Esophagus squamous epithelium (tissue), 5 donors: ENCODE results near the gene NDUFAF7. TPM values are rescaled to one million over a fixed set of nuclear protein-coding genes. Genes with fewer than 3 reads are reported as not detected.

ENCODE experiments used
- DNase-seq: peaks from one replicate; lab custom pipeline; 2025; lab: John Stamatoyannopoulos, UW
- H3K27ac ChIP-seq, 4 donors: fragments of 200-600 bp; sonication (generic); one replicate each; pipeline ENCODE4 v1.5.1; 2016 to 2019; ENCODE audit warnings: mild to moderate bottlenecking in 1 of 4
- H3K27me3 ChIP-seq, 4 donors: fragments of 200-600 bp; sonication (generic); 1 replicate in 3 of 4; 2 replicates in 1 of 4; pipeline versions ENCODE4 v1.5.1 to v1.6.0; 2017 to 2021; ENCODE audit warnings: antibody characterized with exemption in 1 of 4
- H3K36me3 ChIP-seq, 3 donors: fragments of 200-600 bp; sonication (generic); one replicate each; pipeline ENCODE4 v1.5.1; 2016 to 2019
- H3K4me1 ChIP-seq, 3 donors: fragments of 200-600 bp; sonication (generic); one replicate each; pipeline ENCODE4 v1.5.1; 2017 to 2019
- H3K4me3 ChIP-seq, 4 donors: fragments of 200-600 bp; sonication (generic); 1 replicate in 3 of 4; 2 replicates in 1 of 4; pipeline ENCODE4 v1.5.1; 2016 to 2019; ENCODE audit warnings: mild to moderate bottlenecking in 2 of 4, moderate library complexity in 1 of 4
- H3K9me3 ChIP-seq, 3 donors: fragments of 200-600 bp; sonication (generic); one replicate each; pipeline ENCODE4 v1.5.1; 2016 to 2019
- POLR2A ChIP-seq, 4 donors: fragments of 450-650 bp; IDR thresholded peaks; one replicate each; pipeline ENCODE4 v1.6.1; 2017; ENCODE audit warnings: antibody characterized with exemption in 4 of 4, mild to moderate bottlenecking in 4 of 4, moderate library complexity in 3 of 4
- WGBS, 2 donors: methylation state at CpG; one replicate each; pipeline ENCODE4 v1.1.5; 2018; 5-methylcytosine and 5-hydroxymethylcytosine counted together
- intact Hi-C: fragments of 100-400 bp; cut with DNase I; formaldehyde crosslinking; loops from one replicate; pipeline ENCODE4 v1.15.0; 2022
- total RNA-seq, 4 donors: library from RNA; depleted of rRNA; stranded (reverse); fragments of >200 nt; gene quantifications; one replicate each; pipeline ENCODE4 v1.1.0, GENCODE V29; 2016
- TF ChIP-seq, protein P1 (sequence below), 6 experiments: fragments of 450-650 bp in 4 of 6; fragments of 200-600 bp in 2 of 6; sonication (generic) in 2 of 6; IDR thresholded peaks; one replicate each; pipeline ENCODE4 v1.5.1; 2016 to 2019; ENCODE audit warnings: antibody characterized with exemption in 6 of 6, mild to moderate bottlenecking in 4 of 6, moderate library complexity in 4 of 6
- donor health status: DM: yes; HTN: yes; CAD: no.

NDUFAF7 gene
- total RNA-seq, 4 donors from 2014 or later: 8.3 to 12.6 (median 8.9) TPM

- 13 to 18% methylated on average over 12 to 16 of the region's 18 CpGs for WGBS, 2 donors
- Histone ChIP-seq H3K36me3 (peaks cover 8 to 31% (median 8%) of the 10 kb centered on the region in 3 donors), H3K9me3 (no peaks in the 10 kb centered on the region), H3K4me1 (peaks cover 9 to 40% (median 22%) of the 10 kb centered on the region in 3 donors), H3K27ac (peak overlapping the region; percentile 88 to 96 (median 95)), H3K27me3 (no peaks in the 10 kb centered on the region), H3K4me3 (peak overlapping the region; percentile 66 to 96 (median 86))
- DNase-seq: no peak
- intact Hi-C loops: no loop called here
- TF ChIP-seq, protein P1, sequence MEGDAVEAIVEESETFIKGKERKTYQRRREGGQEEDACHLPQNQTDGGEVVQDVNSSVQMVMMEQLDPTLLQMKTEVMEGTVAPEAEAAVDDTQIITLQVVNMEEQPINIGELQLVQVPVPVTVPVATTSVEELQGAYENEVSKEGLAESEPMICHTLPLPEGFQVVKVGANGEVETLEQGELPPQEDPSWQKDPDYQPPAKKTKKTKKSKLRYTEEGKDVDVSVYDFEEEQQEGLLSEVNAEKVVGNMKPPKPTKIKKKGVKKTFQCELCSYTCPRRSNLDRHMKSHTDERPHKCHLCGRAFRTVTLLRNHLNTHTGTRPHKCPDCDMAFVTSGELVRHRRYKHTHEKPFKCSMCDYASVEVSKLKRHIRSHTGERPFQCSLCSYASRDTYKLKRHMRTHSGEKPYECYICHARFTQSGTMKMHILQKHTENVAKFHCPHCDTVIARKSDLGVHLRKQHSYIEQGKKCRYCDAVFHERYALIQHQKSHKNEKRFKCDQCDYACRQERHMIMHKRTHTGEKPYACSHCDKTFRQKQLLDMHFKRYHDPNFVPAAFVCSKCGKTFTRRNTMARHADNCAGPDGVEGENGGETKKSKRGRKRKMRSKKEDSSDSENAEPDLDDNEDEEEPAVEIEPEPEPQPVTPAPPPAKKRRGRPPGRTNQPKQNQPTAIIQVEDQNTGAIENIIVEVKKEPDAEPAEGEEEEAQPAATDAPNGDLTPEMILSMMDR (IDR thresholded peaks at IDR 0.05): no peak
- no peak for TF ChIP-seq POLR2A (IDR thresholded peaks at IDR 0.05)
These were observed 874 bp downstream of the NDUFAF7 start for GRCh38 chr2:37232131-37232933.

DNA sequence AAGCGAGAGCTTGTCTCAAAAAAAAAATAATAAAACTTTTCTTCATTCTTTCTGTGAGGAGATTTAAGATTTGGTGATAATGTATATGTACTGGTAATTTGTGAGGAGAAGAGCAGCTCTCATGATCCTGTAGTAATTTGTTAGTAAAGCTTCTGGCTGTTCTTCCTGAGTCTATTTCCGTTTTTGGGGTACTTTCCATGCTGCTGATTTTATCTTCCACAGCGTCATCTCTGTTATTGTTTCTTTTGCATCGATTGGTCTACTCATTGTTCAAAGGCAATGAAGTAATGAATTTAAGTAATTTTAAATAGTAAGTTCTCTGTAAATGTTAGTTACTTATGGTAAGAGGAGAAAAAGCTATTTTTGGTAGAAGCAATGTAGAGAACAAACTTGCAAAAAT, 12.0 kb downstream of the NDUFAF7 start:
- no peaks in the 10 kb centered on the region for H3K9me3 ChIP-seq
- no peaks in the 10 kb centered on the region for H3K4me1 ChIP-seq
- H3K27ac ChIP-seq: no peak overlapping the region
- H3K4me3 ChIP-seq: no peak overlapping the region
- no peak for DNase-seq
- no peaks in the 10 kb centered on the region for H3K27me3 ChIP-seq
- intact Hi-C loops: no loop called here
- peaks cover 0 to 97% (median 12%) of the 10 kb centered on the region in 3 donors for H3K36me3 ChIP-seq
- no peak for TF ChIP-seq POLR2A (IDR thresholded peaks at IDR 0.05)
- TF ChIP-seq, protein P1 (IDR thresholded peaks at IDR 0.05): no peak
- WGBS, 2 donors: 81 to 86% methylated on average over 4 of the region's 4 CpGs

DNA sequence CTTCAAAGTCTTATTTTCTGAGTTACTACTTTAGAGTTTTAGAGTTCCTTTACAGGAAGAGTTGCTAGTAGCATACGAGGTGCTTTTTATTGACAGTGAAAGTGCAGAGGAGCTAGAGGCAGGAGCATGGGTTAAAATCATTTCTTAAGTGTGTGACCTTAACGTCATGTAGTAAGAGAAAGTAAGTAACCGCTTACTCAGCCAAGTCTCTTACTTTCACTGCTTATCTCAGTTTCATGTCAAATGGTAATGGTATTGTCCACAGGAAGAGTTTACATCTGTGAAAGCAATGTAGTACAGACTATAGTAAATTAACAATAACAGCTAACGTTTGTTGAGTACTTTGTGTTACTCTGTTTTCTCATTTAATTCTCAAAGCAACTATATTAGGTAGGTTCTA, 12.6 kb downstream of the NDUFAF7 start:
- no peak for DNase-seq
- WGBS, 2 donors: 58 to 72% methylated on average over 4 of the region's 4 CpGs
- Histone ChIP-seq H3K27ac (no peak overlapping the region), H3K9me3 (no peaks in the 10 kb centered on the region), H3K36me3 (peaks cover 0 to 97% (median 16%) of the 10 kb centered on the region in 3 donors), H3K4me3 (no peak overlapping the region), H3K4me1 (no peaks in the 10 kb centered on the region), H3K27me3 (no peaks in the 10 kb centered on the region)
- TF ChIP-seq, protein P1 (IDR thresholded peaks at IDR 0.05): no peak
- TF ChIP-seq POLR2A (IDR thresholded peaks at IDR 0.05): no peak
- intact Hi-C loops: no loop called here

DNA sequence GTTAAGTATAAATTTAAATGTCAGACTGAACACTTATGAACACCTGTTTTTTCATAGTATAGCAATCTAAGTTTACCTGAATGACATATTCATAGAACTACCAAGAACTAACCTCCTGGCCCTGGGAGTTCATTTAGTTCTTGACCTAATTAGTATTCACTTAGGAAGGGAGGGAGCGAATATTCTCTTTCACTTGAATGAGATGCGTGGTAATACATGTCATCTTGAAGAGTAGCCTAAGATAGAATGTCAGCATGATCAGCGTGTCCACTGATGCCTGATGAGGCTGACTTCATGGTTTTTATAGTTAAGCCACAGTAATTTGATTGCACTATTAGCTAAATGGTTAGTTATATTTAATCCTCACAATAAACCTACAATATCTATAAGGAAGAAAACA, 13.3 kb downstream of the NDUFAF7 start:
- Histone ChIP-seq H3K4me3 (no peak overlapping the region), H3K4me1 (no peaks in the 10 kb centered on the region), H3K9me3 (no peaks in the 10 kb centered on the region), H3K36me3 (peaks cover 0 to 97% (median 16%) of the 10 kb centered on the region in 3 donors), H3K27me3 (no peaks in the 10 kb centered on the region), H3K27ac (no peak overlapping the region)
- 93 to 97% methylated on average over 3 of the region's 3 CpGs for WGBS, 2 donors
- TF ChIP-seq, protein P1 (IDR thresholded peaks at IDR 0.05): no peak
- no peak for TF ChIP-seq POLR2A (IDR thresholded peaks at IDR 0.05)
- DNase-seq: no peak
- intact Hi-C loops: no loop called here

DNA sequence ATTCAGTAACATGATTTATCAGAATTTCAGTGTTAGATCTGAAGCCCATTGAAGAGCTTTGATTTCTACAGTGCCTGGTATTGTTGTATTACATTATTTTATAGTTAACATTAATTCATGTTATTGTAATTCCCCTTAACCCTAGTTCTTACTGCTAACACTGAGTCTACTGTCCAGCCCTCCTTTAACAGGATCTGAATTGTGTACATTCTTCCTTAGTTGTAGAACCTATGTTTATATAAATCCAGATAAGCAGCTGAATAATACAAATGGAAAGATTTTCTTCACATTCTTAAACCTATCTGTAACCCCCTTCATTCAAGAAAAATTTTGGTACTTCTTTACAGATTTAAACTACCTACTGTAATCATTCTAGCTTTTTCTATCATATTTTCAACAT, 14.7 kb downstream of the NDUFAF7 start:
- TF ChIP-seq, protein P1 (IDR thresholded peaks at IDR 0.05): no peak
- TF ChIP-seq POLR2A (IDR thresholded peaks at IDR 0.05): no peak
- Histone ChIP-seq H3K4me1 (no peaks in the 10 kb centered on the region), H3K27ac (no peak overlapping the region), H3K9me3 (no peaks in the 10 kb centered on the region), H3K36me3 (peaks cover 0 to 99% (median 16%) of the 10 kb centered on the region in 3 donors), H3K27me3 (no peaks in the 10 kb centered on the region), H3K4me3 (no peak overlapping the region)
- intact Hi-C loops: no loop called here
- no peak for DNase-seq
